H4 (cell line): ENCODE data around the gene CIDEB. TPM values are rescaled to one million over a fixed set of nuclear protein-coding genes. Genes with fewer than 3 reads are reported as not detected.

Experiments used
- total RNA-seq: library from RNA; depleted of rRNA; stranded (reverse); fragments of >200 nt; shearing (Covaris generic); gene quantifications from 2 replicates; pipeline ENCODE4 v1.2.3, GENCODE V29; 2014; rRNA removed

The CIDEB gene
- total RNA-seq, 1 experiment from 2014 or later, result not detected

Other genes with a start within 250 kb of the CIDEB start
- gene CPNE6, start 236.4 kb downstream of the CIDEB start, total RNA-seq, result not detected in 2 replicates
- 14.3 and 16.0 TPM in 2 replicates for gene PCK2, start 213.7 kb downstream of the CIDEB start, total RNA-seq
- 53.4 and 78.4 TPM in 2 replicates for gene DCAF11, start 193.2 kb downstream of the CIDEB start, total RNA-seq
- 1.0 and 1.6 TPM in 2 replicates for gene NRL, start 193.0 kb downstream of the CIDEB start, total RNA-seq
- not detected in 2 replicates for gene FITM1, start 177.3 kb downstream of the CIDEB start, total RNA-seq
- gene PSME1, start 171.8 kb downstream of the CIDEB start, total RNA-seq, result 584 and 638 TPM in 2 replicates
- 26.7 and 38.1 TPM in 2 replicates for gene EMC9, start 166.4 kb downstream of the CIDEB start, total RNA-seq
- 346 and 383 TPM in 2 replicates for gene PSME2, start 161.4 kb downstream of the CIDEB start, total RNA-seq
- 44.3 and 107 TPM in 2 replicates for gene RNF31, start 160.5 kb downstream of the CIDEB start, total RNA-seq
- gene IRF9, start 146.7 kb downstream of the CIDEB start, total RNA-seq, result 75.0 and 84.3 TPM in 2 replicates
- gene REC8, start 135.9 kb downstream of the CIDEB start, total RNA-seq, result 0.14 and 0.54 TPM in 2 replicates
- gene IPO4, start 119.2 kb downstream of the CIDEB start, total RNA-seq, result 42.7 and 49.3 TPM in 2 replicates
- 96.0 and 96.4 TPM in 2 replicates for gene TM9SF1, start 112.5 kb downstream of the CIDEB start, total RNA-seq
- not detected in 2 replicates for gene TSSK4, start 102.3 kb downstream of the CIDEB start, total RNA-seq
- 61.1 and 66.9 TPM in 2 replicates for gene CHMP4A, start 94.5 kb downstream of the CIDEB start, total RNA-seq
- gene MDP1, start 91.9 kb downstream of the CIDEB start, total RNA-seq, result 35.6 and 36.7 TPM in 2 replicates
- gene NEDD8, start 75.6 kb downstream of the CIDEB start, total RNA-seq, result 314 and 338 TPM in 2 replicates
- 78.4 and 98.2 TPM in 2 replicates for gene GMPR2, start 75.0 kb downstream of the CIDEB start, total RNA-seq
- gene TINF2, start 65.4 kb downstream of the CIDEB start, total RNA-seq, result 52.2 and 52.3 TPM in 2 replicates
- gene TGM1, start 44.8 kb downstream of the CIDEB start, total RNA-seq, result 0.12 and 0.74 TPM in 2 replicates
- 15.1 and 18.9 TPM in 2 replicates for gene RABGGTA, start 36.4 kb downstream of the CIDEB start, total RNA-seq
- 5.8 and 6.0 TPM in 2 replicates for gene DHRS1, start 8.2 kb downstream of the CIDEB start, total RNA-seq
- gene NOP9, start 8.1 kb downstream of the CIDEB start, total RNA-seq, result 5.7 and 6.3 TPM in 2 replicates
- gene LTB4R2, start 2.2 kb upstream of the CIDEB start, total RNA-seq, result 0.33 and 0.45 TPM in 2 replicates
- 0.39 and 0.41 TPM in 2 replicates for gene LTB4R, start 3.5 kb upstream of the CIDEB start, total RNA-seq
- not detected in 2 replicates for gene ADCY4, start 27.1 kb upstream of the CIDEB start, total RNA-seq
- not detected in 2 replicates for gene RIPK3, start 32.0 kb upstream of the CIDEB start, total RNA-seq
- gene NFATC4, start 60.2 kb upstream of the CIDEB start, total RNA-seq, result 7.1 and 9.5 TPM in 2 replicates
- gene NYNRIN, start 91.0 kb upstream of the CIDEB start, total RNA-seq, result 0.14 and 0.21 TPM in 2 replicates
- 0.08 and 0.29 TPM in 2 replicates for gene CBLN3, start 121.7 kb upstream of the CIDEB start, total RNA-seq
- gene KHNYN, start 122.0 kb upstream of the CIDEB start, total RNA-seq, result 12.8 and 15.0 TPM in 2 replicates
- gene SDR39U1, start 134.8 kb upstream of the CIDEB start, total RNA-seq, result 8.6 and 11.3 TPM in 2 replicates
- not detected in 2 replicates for gene CMA1, start 200.3 kb upstream of the CIDEB start, total RNA-seq